CD14-positive monocyte (primary cell): ENCODE measurements around the gene ACVR1B. TPM values are rescaled to one million over a fixed set of nuclear protein-coding genes. Genes with fewer than 3 reads are reported as not detected.

Experiments used
- DNase-seq, 3 donors: peaks; one replicate each; pipeline ENCODE4 v3.0.0-alpha.2; 2011 to 2022
- H2AFZ ChIP-seq: 2 replicates; pipeline ENCODE4 v1.6.0; 2012; ENCODE audit warnings: mild to moderate bottlenecking, low read depth, low read length, inconsistent platforms; ENCODE audit not compliant: insufficient read depth, poor library complexity, severe bottlenecking
- H3K27ac ChIP-seq, 2 donors: 1 replicate in 1 of 2; 2 replicates in 1 of 2; pipeline ENCODE4 v1.5.1; 2012 to 2013; ENCODE audit warnings: low read length in 2 of 2, control low read depth in 1 of 2, inconsistent platforms in 1 of 2, low read depth in 1 of 2, mild to moderate bottlenecking in 1 of 2
- H3K27me3 ChIP-seq, 2 donors: one replicate each; pipeline versions ENCODE4 v1.6.0 to v1.6.1; 2011 to 2013; ENCODE audit warnings: low read length in 2 of 2; ENCODE audit not compliant: control insufficient read depth in 2 of 2, insufficient read depth in 2 of 2
- H3K36me3 ChIP-seq, 2 donors: replicated peaks in 1 of 2; 1 replicate in 1 of 2; 2 replicates in 1 of 2; pipeline versions ENCODE4 v1.5.1 to v1.6.1; 2012 to 2013; ENCODE audit warnings: low read length in 2 of 2, control low read depth in 1 of 2, inconsistent platforms in 1 of 2, mild to moderate bottlenecking in 1 of 2; ENCODE audit not compliant: insufficient read depth in 2 of 2, control insufficient read depth in 1 of 2
- H3K4me1 ChIP-seq, 2 donors: 1 replicate in 1 of 2; 2 replicates in 1 of 2; pipeline versions ENCODE4 v1.5.1 to v1.6.1; 2012 to 2013; ENCODE audit warnings: low read length in 2 of 2, control low read depth in 1 of 2, inconsistent platforms in 1 of 2, mild to moderate bottlenecking in 1 of 2, moderate library complexity in 1 of 2; ENCODE audit not compliant: insufficient read depth in 2 of 2, control insufficient read depth in 1 of 2
- H3K4me2 ChIP-seq: replicated peaks from 2 replicates; pipeline ENCODE3; 2012; ENCODE audit warnings: low read length, moderate library complexity, mild to moderate bottlenecking; ENCODE audit not compliant: poor library complexity, severe bottlenecking; ENCODE audit errors: extremely low read depth
- H3K4me3 ChIP-seq, 3 experiments: fragments of 200-600 bp in 1 of 3; sonication (generic) in 1 of 3; replicated peaks in 1 of 3; 1 replicate in 2 of 3; 2 replicates in 1 of 3; pipeline ENCODE4 v1.5.1; 2011 to 2013; ENCODE audit warnings: low read length in 3 of 3, mild to moderate bottlenecking in 3 of 3, control low read depth in 2 of 3, low read depth in 2 of 3, inconsistent platforms in 1 of 3, moderate library complexity in 1 of 3
- H3K79me2 ChIP-seq: 2 replicates; pipeline ENCODE4 v1.6.0; 2012; ENCODE audit warnings: mild to moderate bottlenecking, control low read depth, inconsistent platforms, low read length, moderate library complexity; ENCODE audit not compliant: insufficient read depth
- H3K9ac ChIP-seq: 2 replicates; pipeline ENCODE4 v1.6.0; 2017; ENCODE audit warnings: low read length, mild to moderate bottlenecking; ENCODE audit not compliant: insufficient read depth, poor library complexity, severe bottlenecking
- H3K9me3 ChIP-seq, 2 donors: replicated peaks in 1 of 2; 1 replicate in 1 of 2; 2 replicates in 1 of 2; pipeline versions ENCODE4 v1.5.1 to v1.6.1; 2012 to 2013; ENCODE audit warnings: low read length in 2 of 2, control low read depth in 1 of 2; ENCODE audit not compliant: control insufficient read depth in 1 of 2, insufficient read depth in 1 of 2
- H4K20me1 ChIP-seq: 2 replicates; pipeline ENCODE4 v1.6.0; 2012; ENCODE audit warnings: mild to moderate bottlenecking, low read length, control low read depth, moderate library complexity; ENCODE audit not compliant: insufficient read depth
- H3K27ac Mint-ChIP-seq, 7 donors: one replicate each; pipeline ENCODE4 v1.8.0; 2020; ENCODE audit warnings: mild to moderate bottlenecking in 7 of 7, mixed read lengths in 7 of 7, moderate library complexity in 6 of 7, inconsistent platforms in 2 of 7
- H3K27me3 Mint-ChIP-seq, 3 donors: one replicate each; pipeline ENCODE4 v1.8.0; 2021 to 2022; ENCODE audit warnings: low read depth in 3 of 3, mild to moderate bottlenecking in 3 of 3, mixed read lengths in 3 of 3, moderate library complexity in 3 of 3, inconsistent platforms in 1 of 3
- H3K36me3 Mint-ChIP-seq, 2 donors: one replicate each; pipeline ENCODE4 v1.8.0; 2020; ENCODE audit warnings: mixed read lengths in 2 of 2, inconsistent platforms in 1 of 2, mild to moderate bottlenecking in 1 of 2
- H3K4me1 Mint-ChIP-seq: one replicate; pipeline ENCODE4 v1.8.0; 2020; ENCODE audit warnings: mild to moderate bottlenecking, mixed read lengths
- H3K4me3 Mint-ChIP-seq, 2 donors: one replicate each; pipeline ENCODE4 v1.8.0; 2020; ENCODE audit warnings: mild to moderate bottlenecking in 2 of 2, mixed read lengths in 2 of 2, moderate library complexity in 1 of 2
- H3K9me3 Mint-ChIP-seq, 7 donors: one replicate each; pipeline ENCODE4 v1.8.0; 2020 to 2022; ENCODE audit warnings: mixed read lengths in 7 of 7, mild to moderate bottlenecking in 6 of 7, moderate library complexity in 6 of 7, inconsistent platforms in 2 of 7
- CTCF ChIP-seq: fragments of 200-600 bp; IDR thresholded peaks from one replicate; pipeline ENCODE4 v1.8.0; 2022; ENCODE audit warnings: antibody characterized with exemption, mild to moderate bottlenecking
- WGBS: methylation state at CpG from one replicate; pipeline ENCODE4 v1.1.5; 2013; ENCODE audit warnings: missing lambda C conversion rate; ENCODE audit not compliant: insufficient coverage; 5-methylcytosine and 5-hydroxymethylcytosine counted together
- intact Hi-C, 2 donors: fragments of 100-400 bp; cut with micrococcal nuclease; formaldehyde crosslinking; loops; one replicate each; pipeline versions ENCODE4 v1.15.0 to v1.15.1; 2023
- polyA plus RNA-seq, 3 donors: library from polyadenylated mRNA; depleted of rRNA in 1 of 3; unstranded in 2 of 3; stranded (reverse) in 1 of 3; fragments of 300-500 nt in 2 of 3; fragments of >200 nt in 1 of 3; fragmentation: Illumina TruSeq in 2 of 3; gene quantifications; 1 replicate in 2 of 3; 2 replicates in 1 of 3; pipeline ENCODE4 v1.2.3, GENCODE V29; 2012 to 2021

Gene ACVR1B
- polyA plus RNA-seq, 3 donors = 1.8 to 18.5 (median 3.9) TPM

- H3K4me3 Mint-ChIP-seq = no peak overlapping the region
- H2AFZ ChIP-seq = no peak overlapping the region
- no peak for TF ChIP-seq CTCF
- H3K9me3 ChIP-seq = peaks cover 0 to 4% of the 10 kb centered on the region in 2 donors
- H3K4me1 ChIP-seq = peaks cover 25 to 35% of the 10 kb centered on the region in 2 donors
- no peaks in the 10 kb centered on the region for H3K27me3 Mint-ChIP-seq
- H3K27ac ChIP-seq = no peak overlapping the region
- peak overlapping the region in 2 of 7 donors; percentile 8 to 83 for H3K27ac Mint-ChIP-seq
- peaks cover 100% of the 10 kb centered on the region for H3K79me2 ChIP-seq
- H3K27me3 ChIP-seq = no peaks in the 10 kb centered on the region
- H3K4me1 Mint-ChIP-seq = peaks cover 59% of the 10 kb centered on the region
- no peak overlapping the region for H3K4me3 ChIP-seq
- DNase-seq = no peak
- intact Hi-C loops = no loop called here
- WGBS = no CpG with 5 or more reads among the region's 6 CpGs
- peaks cover 10 to 29% of the 10 kb centered on the region in 2 donors for H3K36me3 ChIP-seq
- peaks cover 0 to 4% (median 2%) of the 10 kb centered on the region in 7 donors for H3K9me3 Mint-ChIP-seq
- peaks cover 91% of the 10 kb centered on the region for H4K20me1 ChIP-seq
- no peak overlapping the region for H3K4me2 ChIP-seq
- no peak overlapping the region for H3K9ac ChIP-seq
- H3K36me3 Mint-ChIP-seq = peaks cover 51 to 66% of the 10 kb centered on the region in 2 donors
These were observed 9.4 kb downstream of the ACVR1B start for GRCh38 chr12:51960890-51961289.

- Mint-ChIP-seq H3K27me3 (no peaks in the 10 kb centered on the region), H3K36me3 (peaks cover 52 to 70% of the 10 kb centered on the region in 2 donors), H3K4me1 (peaks cover 56% of the 10 kb centered on the region), H3K27ac (peak overlapping the region in 1 of 7 donors; percentile 8), H3K9me3 (peaks cover 0 to 2% (median 0%) of the 10 kb centered on the region in 7 donors), H3K4me3 (no peak overlapping the region)
- peaks cover 0 to under 1% of the 10 kb centered on the region in 2 donors for H3K9me3 ChIP-seq
- no peak for DNase-seq
- H3K4me2 ChIP-seq = no peak overlapping the region
- H3K27me3 ChIP-seq = no peaks in the 10 kb centered on the region
- no peak overlapping the region for H3K27ac ChIP-seq
- intact Hi-C loops = no loop called here
- peaks cover 91% of the 10 kb centered on the region for H4K20me1 ChIP-seq
- TF ChIP-seq CTCF = no peak
- no peak overlapping the region for H2AFZ ChIP-seq
- peaks cover 23 to 30% of the 10 kb centered on the region in 2 donors for H3K4me1 ChIP-seq
- no CpG with 5 or more reads among the region's 1 CpG for WGBS
- H3K36me3 ChIP-seq = peaks cover 10 to 29% of the 10 kb centered on the region in 2 donors
- no peak overlapping the region for H3K9ac ChIP-seq
- H3K4me3 ChIP-seq = no peak overlapping the region
- peaks cover 100% of the 10 kb centered on the region for H3K79me2 ChIP-seq
These were observed 10.3 kb downstream of the ACVR1B start for GRCh38 chr12:51961834-51962233.
